GM18499 (cell line): ENCODE measurements around the gene KDM2A.

ENCODE experiments used
- ATAC-seq: cut with Tn5 transposase; IDR thresholded peaks from one replicate; pipeline ENCODE4 v1.9.1; 2021; ENCODE audit warnings: moderate number of reproducible peaks; ENCODE audit not compliant: insufficient read depth, unreplicated experiment

KDM2A gene

GRCh38 chr11:67280788-67281551, 161.9 kb downstream of the KDM2A start:
- no peak for ATAC-seq

GRCh38 chr11:67281552-67282150, 162.6 kb downstream of the KDM2A start:
- ATAC-seq: no peak

GRCh38 chr11:67282155-67282875, 163.3 kb downstream of the KDM2A start:
- no peak for ATAC-seq

GRCh38 chr11:67282876-67283371, 163.9 kb downstream of the KDM2A start:
- ATAC-seq: no peak

- ATAC-seq: no peak
These were observed 164.5 kb downstream of the KDM2A start for GRCh38 chr11:67283481-67283963.

GRCh38 chr11:67284811-67285540, 165.9 kb downstream of the KDM2A start:
- no peak for ATAC-seq

- ATAC-seq: no peak
These were observed 166.8 kb downstream of the KDM2A start for GRCh38 chr11:67285541-67286498.

GRCh38 chr11:67286621-67287333, 167.7 kb downstream of the KDM2A start:
- no peak for ATAC-seq

GRCh38 chr11:67287355-67288197, 168.5 kb downstream of the KDM2A start:
- ATAC-seq: no peak

- ATAC-seq: no peak
These were observed 169.1 kb downstream of the KDM2A start for GRCh38 chr11:67288198-67288451.

GRCh38 chr11:67288452-67289225, 169.6 kb downstream of the KDM2A start:
- peak; percentile 37 for ATAC-seq

GRCh38 chr11:67289226-67289650, 170.2 kb downstream of the KDM2A start, which contains the start of gene ANKRD13D:
TSS of gene ANKRD13D (plus strand) at chr11:67289303. CDS start at chr11:67289461, 158 bp downstream.
- ATAC-seq: no peak

- no peak for ATAC-seq
These were observed 170.8 kb downstream of the KDM2A start for GRCh38 chr11:67289651-67290479.

GRCh38 chr11:67290801-67291200, 171.7 kb downstream of the KDM2A start:
- ATAC-seq: no peak

- no peak for ATAC-seq
These were observed 172.7 kb downstream of the KDM2A start for GRCh38 chr11:67291481-67292381.
